Limb (tissue), 2 donors: ENCODE data around the gene EIF3K.
A peak's percentile ranks its signal among the peaks of the same experiment; 100 is the strongest.
"Not testable (repeated sequence)": the region's sequence is repeated elsewhere in the genome, so short reads cannot be mapped to it uniquely, and the experiment has no call there.

Experiments
- DNase-seq, 2 donors: peaks; one replicate each; pipeline ENCODE4 v3.0.0-alpha.2; 2016; ENCODE audit errors: extremely low spot score in 2 of 2

EIF3K gene

GRCh38 chr19:38617764-38618589, 1.0 kb upstream of the EIF3K start, which contains the start of gene MAP4K1:
Gene MAP4K1 (minus strand): TSS chr19:38617953. CDS start chr19:38617895, 58 bp downstream.
- peak in 1 of 2 donors; percentile 47 for DNase-seq

- DNase-seq: no peak
These were observed 580 bp downstream of the EIF3K start for GRCh38 chr19:38619361-38620174.

- no peak for DNase-seq
These were observed 5.8 kb downstream of the EIF3K start for GRCh38 chr19:38624822-38625221.

- no peak for DNase-seq
These were observed 7.4 kb downstream of the EIF3K start for GRCh38 chr19:38626401-38626800.

- no peak for DNase-seq
These were observed 10.6 kb downstream of the EIF3K start for GRCh38 chr19:38629568-38629967.

GRCh38 chr19:38631301-38631700, 12.3 kb downstream of the EIF3K start:
- not testable (repeated sequence) for DNase-seq

- not testable (repeated sequence) for DNase-seq
These were observed 13.0 kb downstream of the EIF3K start for GRCh38 chr19:38631811-38632475.

- DNase-seq: no peak
These were observed 13.7 kb downstream of the EIF3K start for GRCh38 chr19:38632476-38633213.

- DNase-seq: peak; percentile 71 to 87
These were observed 15.9 kb downstream of the EIF3K start for GRCh38 chr19:38634757-38635482.

GRCh38 chr19:38635483-38636399, 16.8 kb downstream of the EIF3K start:
- no peak for DNase-seq

GRCh38 chr19:38638461-38638860, 19.5 kb downstream of the EIF3K start:
- DNase-seq: no peak

GRCh38 chr19:38639679-38640078, 20.7 kb downstream of the EIF3K start:
- no peak for DNase-seq

GRCh38 chr19:38640368-38640767, 21.4 kb downstream of the EIF3K start:
- DNase-seq: no peak

GRCh38 chr19:38642176-38642575, 23.2 kb downstream of the EIF3K start:
- DNase-seq: no peak

GRCh38 chr19:38644719-38645118, 25.7 kb downstream of the EIF3K start:
- DNase-seq: no peak

- DNase-seq: peak; percentile 98 to 100
These were observed 28.5 kb downstream of the EIF3K start, which contains the start of gene ACTN4 for GRCh38 chr19:38647368-38647965. Gene ACTN4 (plus strand): TSS chr19:38647649. CDS start chr19:38647746, 97 bp downstream.

GRCh38 chr19:38647966-38648768, 29.2 kb downstream of the EIF3K start:
- no peak for DNase-seq

- no peak for DNase-seq
These were observed 29.8 kb downstream of the EIF3K start for GRCh38 chr19:38648769-38649304.
